ENCODE results near the gene RBP4. TPM values are rescaled to one million over a fixed set of nuclear protein-coding genes. Genes with fewer than 3 reads are reported as not detected.

RBP4 gene
- total RNA-seq, 1 experiment from 2014 or later: 2.2 TPM

- TF ChIP-seq, protein P1, sequence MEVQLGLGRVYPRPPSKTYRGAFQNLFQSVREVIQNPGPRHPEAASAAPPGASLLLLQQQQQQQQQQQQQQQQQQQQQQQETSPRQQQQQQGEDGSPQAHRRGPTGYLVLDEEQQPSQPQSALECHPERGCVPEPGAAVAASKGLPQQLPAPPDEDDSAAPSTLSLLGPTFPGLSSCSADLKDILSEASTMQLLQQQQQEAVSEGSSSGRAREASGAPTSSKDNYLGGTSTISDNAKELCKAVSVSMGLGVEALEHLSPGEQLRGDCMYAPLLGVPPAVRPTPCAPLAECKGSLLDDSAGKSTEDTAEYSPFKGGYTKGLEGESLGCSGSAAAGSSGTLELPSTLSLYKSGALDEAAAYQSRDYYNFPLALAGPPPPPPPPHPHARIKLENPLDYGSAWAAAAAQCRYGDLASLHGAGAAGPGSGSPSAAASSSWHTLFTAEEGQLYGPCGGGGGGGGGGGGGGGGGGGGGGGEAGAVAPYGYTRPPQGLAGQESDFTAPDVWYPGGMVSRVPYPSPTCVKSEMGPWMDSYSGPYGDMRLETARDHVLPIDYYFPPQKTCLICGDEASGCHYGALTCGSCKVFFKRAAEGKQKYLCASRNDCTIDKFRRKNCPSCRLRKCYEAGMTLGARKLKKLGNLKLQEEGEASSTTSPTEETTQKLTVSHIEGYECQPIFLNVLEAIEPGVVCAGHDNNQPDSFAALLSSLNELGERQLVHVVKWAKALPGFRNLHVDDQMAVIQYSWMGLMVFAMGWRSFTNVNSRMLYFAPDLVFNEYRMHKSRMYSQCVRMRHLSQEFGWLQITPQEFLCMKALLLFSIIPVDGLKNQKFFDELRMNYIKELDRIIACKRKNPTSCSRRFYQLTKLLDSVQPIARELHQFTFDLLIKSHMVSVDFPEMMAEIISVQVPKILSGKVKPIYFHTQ (CRISPR knock-in tag; IDR thresholded peaks at IDR 0.05): no peak
- TF ChIP-seq, protein P2, sequence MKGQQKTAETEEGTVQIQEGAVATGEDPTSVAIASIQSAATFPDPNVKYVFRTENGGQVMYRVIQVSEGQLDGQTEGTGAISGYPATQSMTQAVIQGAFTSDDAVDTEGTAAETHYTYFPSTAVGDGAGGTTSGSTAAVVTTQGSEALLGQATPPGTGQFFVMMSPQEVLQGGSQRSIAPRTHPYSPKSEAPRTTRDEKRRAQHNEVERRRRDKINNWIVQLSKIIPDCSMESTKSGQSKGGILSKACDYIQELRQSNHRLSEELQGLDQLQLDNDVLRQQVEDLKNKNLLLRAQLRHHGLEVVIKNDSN (CRISPR knock-in tag; IDR thresholded peaks at IDR 0.05): no peak
- TF ChIP-seq PRRX2 (CRISPR knock-in tag; IDR thresholded peaks at IDR 0.05) (no peak), ELF4 (CRISPR knock-in tag; IDR thresholded peaks at IDR 0.05; ENCODE audit: low read depth) (no peak), ZNF263 (CRISPR knock-in tag; IDR thresholded peaks at IDR 0.05; ENCODE audit: low read depth) (no peak), NR3C1 (CRISPR knock-in tag; conservative IDR thresholded peaks at IDR 0.05; ENCODE audit: low read depth) (no peak)
Observed at GRCh38 chr10:93593254-93593653, 7.8 kb downstream of the RBP4 start (continued).

- ATAC-seq: peak; percentile 87
- DNase-seq (ENCODE audit: low spot score): no peak
- Mint-ChIP-seq H3K4me1 (peaks cover 19% of the 10 kb centered on the region), H3K9me3 (no peaks in the 10 kb centered on the region), H3K4me3 (no peak overlapping the region), H3K27me3 (ENCODE audit: low read depth) (peaks cover 6% of the 10 kb centered on the region), H3K27ac (no peak overlapping the region), H3K36me3 (no peaks in the 10 kb centered on the region)
- TF ChIP-seq, protein P3, sequence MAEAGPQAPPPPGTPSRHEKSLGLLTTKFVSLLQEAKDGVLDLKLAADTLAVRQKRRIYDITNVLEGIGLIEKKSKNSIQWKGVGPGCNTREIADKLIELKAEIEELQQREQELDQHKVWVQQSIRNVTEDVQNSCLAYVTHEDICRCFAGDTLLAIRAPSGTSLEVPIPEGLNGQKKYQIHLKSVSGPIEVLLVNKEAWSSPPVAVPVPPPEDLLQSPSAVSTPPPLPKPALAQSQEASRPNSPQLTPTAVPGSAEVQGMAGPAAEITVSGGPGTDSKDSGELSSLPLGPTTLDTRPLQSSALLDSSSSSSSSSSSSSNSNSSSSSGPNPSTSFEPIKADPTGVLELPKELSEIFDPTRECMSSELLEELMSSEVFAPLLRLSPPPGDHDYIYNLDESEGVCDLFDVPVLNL (CRISPR knock-in tag; IDR thresholded peaks at IDR 0.05; ENCODE audit: borderline replicate concordance, low read depth): no peak
- TF ChIP-seq PRDM15 (CRISPR knock-in tag; IDR thresholded peaks at IDR 0.05) (no peak), EMX1 (CRISPR knock-in tag; IDR thresholded peaks at IDR 0.05) (no peak), SMAD4 (CRISPR knock-in tag; IDR thresholded peaks at IDR 0.05) (no peak), ZNF232 (CRISPR knock-in tag; IDR thresholded peaks at IDR 0.05) (no peak), ZNF219 (CRISPR knock-in tag; IDR thresholded peaks at IDR 0.05; ENCODE audit: borderline replicate concordance) (no peak), IRF2 (CRISPR knock-in tag; IDR thresholded peaks at IDR 0.05; ENCODE audit: borderline replicate concordance, low read depth) (no peak), TEAD4 (CRISPR knock-in tag; IDR thresholded peaks at IDR 0.05) (no peak)
- TF ChIP-seq, protein P4, sequence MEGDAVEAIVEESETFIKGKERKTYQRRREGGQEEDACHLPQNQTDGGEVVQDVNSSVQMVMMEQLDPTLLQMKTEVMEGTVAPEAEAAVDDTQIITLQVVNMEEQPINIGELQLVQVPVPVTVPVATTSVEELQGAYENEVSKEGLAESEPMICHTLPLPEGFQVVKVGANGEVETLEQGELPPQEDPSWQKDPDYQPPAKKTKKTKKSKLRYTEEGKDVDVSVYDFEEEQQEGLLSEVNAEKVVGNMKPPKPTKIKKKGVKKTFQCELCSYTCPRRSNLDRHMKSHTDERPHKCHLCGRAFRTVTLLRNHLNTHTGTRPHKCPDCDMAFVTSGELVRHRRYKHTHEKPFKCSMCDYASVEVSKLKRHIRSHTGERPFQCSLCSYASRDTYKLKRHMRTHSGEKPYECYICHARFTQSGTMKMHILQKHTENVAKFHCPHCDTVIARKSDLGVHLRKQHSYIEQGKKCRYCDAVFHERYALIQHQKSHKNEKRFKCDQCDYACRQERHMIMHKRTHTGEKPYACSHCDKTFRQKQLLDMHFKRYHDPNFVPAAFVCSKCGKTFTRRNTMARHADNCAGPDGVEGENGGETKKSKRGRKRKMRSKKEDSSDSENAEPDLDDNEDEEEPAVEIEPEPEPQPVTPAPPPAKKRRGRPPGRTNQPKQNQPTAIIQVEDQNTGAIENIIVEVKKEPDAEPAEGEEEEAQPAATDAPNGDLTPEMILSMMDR (IDR thresholded peaks at IDR 0.05): no peak
- TF ChIP-seq, protein P5, sequence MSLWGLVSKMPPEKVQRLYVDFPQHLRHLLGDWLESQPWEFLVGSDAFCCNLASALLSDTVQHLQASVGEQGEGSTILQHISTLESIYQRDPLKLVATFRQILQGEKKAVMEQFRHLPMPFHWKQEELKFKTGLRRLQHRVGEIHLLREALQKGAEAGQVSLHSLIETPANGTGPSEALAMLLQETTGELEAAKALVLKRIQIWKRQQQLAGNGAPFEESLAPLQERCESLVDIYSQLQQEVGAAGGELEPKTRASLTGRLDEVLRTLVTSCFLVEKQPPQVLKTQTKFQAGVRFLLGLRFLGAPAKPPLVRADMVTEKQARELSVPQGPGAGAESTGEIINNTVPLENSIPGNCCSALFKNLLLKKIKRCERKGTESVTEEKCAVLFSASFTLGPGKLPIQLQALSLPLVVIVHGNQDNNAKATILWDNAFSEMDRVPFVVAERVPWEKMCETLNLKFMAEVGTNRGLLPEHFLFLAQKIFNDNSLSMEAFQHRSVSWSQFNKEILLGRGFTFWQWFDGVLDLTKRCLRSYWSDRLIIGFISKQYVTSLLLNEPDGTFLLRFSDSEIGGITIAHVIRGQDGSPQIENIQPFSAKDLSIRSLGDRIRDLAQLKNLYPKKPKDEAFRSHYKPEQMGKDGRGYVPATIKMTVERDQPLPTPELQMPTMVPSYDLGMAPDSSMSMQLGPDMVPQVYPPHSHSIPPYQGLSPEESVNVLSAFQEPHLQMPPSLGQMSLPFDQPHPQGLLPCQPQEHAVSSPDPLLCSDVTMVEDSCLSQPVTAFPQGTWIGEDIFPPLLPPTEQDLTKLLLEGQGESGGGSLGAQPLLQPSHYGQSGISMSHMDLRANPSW (CRISPR knock-in tag; conservative IDR thresholded peaks at IDR 0.05; ENCODE audit: low read depth): no peak
- CTCF ChIA-PET: interaction anchor here (0.8 to 2.2 kb wide), 4 partner anchors 37 to 225 kb away, joined by 3 to 13 read pairs (median 6); partner anchors contain the start of gene FRA10AC1
- POLR2A ChIA-PET: interaction anchor here (1.0 kb wide), 1 partner anchor 19 kb away, joined by 3 read pairs; no protein-coding TSS in a partner anchor
Observed at GRCh38 chr10:93591065-93591808, 9.8 kb downstream of the RBP4 start.
